Panc1 (cell line): ENCODE results near the gene BABAM2. TPM values are rescaled to one million over a fixed set of nuclear protein-coding genes. Genes with fewer than 3 reads are reported as not detected.
A peak's percentile ranks its signal among the peaks of the same experiment; 100 is the strongest.

Experiments
- ATAC-seq: fragments of 200-7000 bp; cut with Tn5 transposase; 2 replicates; pipeline ENCODE4 v1.9.1; 2020; ENCODE audit warnings: mild to moderate bottlenecking, moderate library complexity
- BruUV-seq: library from RNA; stranded (reverse); fragments of 400-500 nt; replicated peaks from 2 replicates; lab custom pipeline; 2021; lab: Mats Ljungman, UMichigan
- CTCF ChIA-PET: fragments of 300-600 bp; sonication (Branson Sonifier 250); formaldehyde crosslinking; loops from one replicate; lab custom pipeline; 2022; ENCODE audit warnings: antibody characterized with exemption; lab: Charles Lee
- POLR2A ChIA-PET: fragments of 300-600 bp; sonication (Branson Sonifier 250); formaldehyde crosslinking; loops from one replicate; lab custom pipeline; 2022; ENCODE audit warnings: antibody characterized with exemption; lab: Charles Lee
- DNase-seq: peaks from one replicate; pipeline ENCODE4 v3.0.0-alpha.2; 2010; ENCODE audit warnings: low read depth, low spot score
- H3K27ac ChIP-seq: 2 replicates; pipeline ENCODE4 v1.5.1; 2011; ENCODE audit warnings: mild to moderate bottlenecking, low read length, inconsistent platforms
- H3K27me3 ChIP-seq: fragments of 200-500 bp; sonication (Bioruptor generic); 2 replicates; pipeline ENCODE4 v1.6.0; 2014; ENCODE audit warnings: low read length, inconsistent platforms; ENCODE audit not compliant: control insufficient read depth, insufficient read depth
- H3K36me3 ChIP-seq: fragments of 200-500 bp; sonication (Bioruptor generic); 2 replicates; pipeline ENCODE4 v1.5.1; 2014; ENCODE audit warnings: inconsistent platforms, mild to moderate bottlenecking, low read length, moderate library complexity; ENCODE audit not compliant: control insufficient read depth, insufficient read depth
- H3K4me1 ChIP-seq: 2 replicates; pipeline ENCODE4 v1.5.1; 2011; ENCODE audit warnings: inconsistent platforms, mild to moderate bottlenecking, low read length, moderate library complexity; ENCODE audit not compliant: control insufficient read depth, insufficient read depth
- H3K4me3 ChIP-seq, 2 experiments: 2 replicates each; pipeline ENCODE4 v1.5.1; 2011 to 2012; ENCODE audit warnings: low read depth in 2 of 2, low read length in 2 of 2, mild to moderate bottlenecking in 2 of 2, inconsistent platforms in 1 of 2, moderate library complexity in 1 of 2
- H3K9me3 ChIP-seq: fragments of 200-500 bp; sonication (Bioruptor generic); 2 replicates; pipeline ENCODE4 v1.5.1; 2014; ENCODE audit warnings: low read depth, mild to moderate bottlenecking, inconsistent platforms, low read length, moderate library complexity; ENCODE audit not compliant: control insufficient read depth, insufficient read depth
- POLR2AphosphoS5 ChIP-seq: IDR thresholded peaks from 2 replicates; pipeline ENCODE4 v1.6.1; 2012; ENCODE audit warnings: mild to moderate bottlenecking, low read depth, low read length, moderate library complexity
- REST ChIP-seq, 2 experiments: IDR thresholded peaks; 2 replicates each; pipeline ENCODE4 v1.6.1; 2011 to 2012; ENCODE audit warnings: low read depth in 2 of 2, control low read depth in 1 of 2, low read length in 1 of 2, mild to moderate bottlenecking in 1 of 2, moderate library complexity in 1 of 2; ENCODE audit not compliant: insufficient read depth in 1 of 2
- SIN3A ChIP-seq: IDR thresholded peaks from 2 replicates; pipeline ENCODE4 v1.6.1; 2012; ENCODE audit warnings: low read depth, mild to moderate bottlenecking, low read length, moderate library complexity, borderline replicate concordance; ENCODE audit not compliant: insufficient read depth
- TCF7L2 ChIP-seq: IDR thresholded peaks from 2 replicates; pipeline ENCODE4 v1.6.1; 2011; ENCODE audit warnings: mild to moderate bottlenecking, low read depth, low read length, inconsistent platforms
- in situ Hi-C: cut with HindIII; loops from 2 replicates; pipeline ENCODE4 v1.10.0; 2016; ENCODE audit warnings: low sequenced_read_pairs, low pct_unique_long_range_greater_than_20kb
- intact Hi-C: fragments of 100-400 bp; cut with micrococcal nuclease; formaldehyde crosslinking; loops from one replicate; pipeline ENCODE4 v1.10.0; 2022; ENCODE audit not compliant: unreplicated experiment
- total RNA-seq: library from RNA; stranded (reverse); gene quantifications from one replicate; pipeline ENCODE4 v1.2.1, GENCODE V29; 2021; ENCODE audit not compliant: unreplicated experiment
- TF ChIP-seq, protein P1 (sequence below): fragments of 450-650 bp; IDR thresholded peaks from 2 replicates; pipeline ENCODE4 v1.5.1; 2017; ENCODE audit warnings: mild to moderate bottlenecking

BABAM2 gene
- total RNA-seq, 1 experiment from 2014 or later = 31.2 TPM

- Histone ChIP-seq H3K27me3 (no peaks in the 10 kb centered on the region), H3K4me1 (no peaks in the 10 kb centered on the region), H3K9me3 (peaks cover 17% of the 10 kb centered on the region; the same call in 1 of the 2 replicates), H3K4me3 (no peak overlapping the region), H3K36me3 (no peaks in the 10 kb centered on the region), H3K27ac (no peak overlapping the region)
- DNase-seq = peak; percentile 15
- in situ Hi-C loops = no loop called here
- no TSS peak for BruUV-seq
- intact Hi-C loops = no loop called here
- TF ChIP-seq TCF7L2 = no peak
- no peak for TF ChIP-seq REST (IDR thresholded peaks at IDR 0.05; ENCODE audit: insufficient read depth in 1 of 2, low read depth in 2 of 2, low read length in 1 of 2)
- TF ChIP-seq SIN3A = no peak
- TF ChIP-seq, protein P1, sequence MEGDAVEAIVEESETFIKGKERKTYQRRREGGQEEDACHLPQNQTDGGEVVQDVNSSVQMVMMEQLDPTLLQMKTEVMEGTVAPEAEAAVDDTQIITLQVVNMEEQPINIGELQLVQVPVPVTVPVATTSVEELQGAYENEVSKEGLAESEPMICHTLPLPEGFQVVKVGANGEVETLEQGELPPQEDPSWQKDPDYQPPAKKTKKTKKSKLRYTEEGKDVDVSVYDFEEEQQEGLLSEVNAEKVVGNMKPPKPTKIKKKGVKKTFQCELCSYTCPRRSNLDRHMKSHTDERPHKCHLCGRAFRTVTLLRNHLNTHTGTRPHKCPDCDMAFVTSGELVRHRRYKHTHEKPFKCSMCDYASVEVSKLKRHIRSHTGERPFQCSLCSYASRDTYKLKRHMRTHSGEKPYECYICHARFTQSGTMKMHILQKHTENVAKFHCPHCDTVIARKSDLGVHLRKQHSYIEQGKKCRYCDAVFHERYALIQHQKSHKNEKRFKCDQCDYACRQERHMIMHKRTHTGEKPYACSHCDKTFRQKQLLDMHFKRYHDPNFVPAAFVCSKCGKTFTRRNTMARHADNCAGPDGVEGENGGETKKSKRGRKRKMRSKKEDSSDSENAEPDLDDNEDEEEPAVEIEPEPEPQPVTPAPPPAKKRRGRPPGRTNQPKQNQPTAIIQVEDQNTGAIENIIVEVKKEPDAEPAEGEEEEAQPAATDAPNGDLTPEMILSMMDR = no peak
- no peak for TF ChIP-seq POLR2AphosphoS5
- no peak; the same call in 1 of the 2 replicates for ATAC-seq
- ChIA-PET CTCF (no interaction called here), POLR2A (no interaction called here)
Measured at GRCh38 chr2:27855476-27855875, 35.1 kb upstream of the BABAM2 start.

GRCh38 chr2:27856386-27856785 lies 34.1 kb upstream of the BABAM2 start:
- Histone ChIP-seq H3K4me3 (no peak overlapping the region), H3K4me1 (no peaks in the 10 kb centered on the region), H3K9me3 (peaks cover 17% of the 10 kb centered on the region; the same call in 1 of the 2 replicates), H3K27me3 (no peaks in the 10 kb centered on the region), H3K36me3 (no peaks in the 10 kb centered on the region), H3K27ac (no peak overlapping the region)
- no TSS peak for BruUV-seq
- DNase-seq (no peak), ATAC-seq (no peak)
- intact Hi-C loops (no loop called here), in situ Hi-C loops (no loop called here)
- ChIA-PET POLR2A (no interaction called here), CTCF (no interaction called here)
- TF ChIP-seq SIN3A (no peak), POLR2AphosphoS5 (no peak)

DNA sequence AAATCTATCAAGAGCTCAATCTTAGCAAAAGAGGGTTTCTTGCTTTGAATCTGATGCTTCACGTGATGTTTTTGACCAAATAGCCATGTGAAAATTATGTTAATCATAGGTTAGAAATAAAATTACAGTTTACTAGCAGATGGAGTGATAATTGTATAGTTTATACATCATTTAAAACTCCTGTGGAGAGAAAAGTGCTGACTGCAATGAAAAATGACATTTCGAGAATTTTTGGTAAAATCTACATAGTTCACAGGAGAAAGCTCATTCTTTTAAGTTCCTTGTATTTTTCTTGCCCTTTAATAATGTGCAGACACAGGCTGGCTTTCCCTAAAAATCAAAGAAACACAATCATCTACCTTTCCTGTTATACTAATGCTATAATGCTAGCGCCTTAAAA lies 33.6 kb upstream of the BABAM2 start:
- TF ChIP-seq POLR2AphosphoS5 (no peak), REST (IDR thresholded peaks at IDR 0.05; ENCODE audit: insufficient read depth in 1 of 2, low read depth in 2 of 2, low read length in 1 of 2) (no peak), SIN3A (no peak), TCF7L2 (no peak)
- TF ChIP-seq, protein P1 = no peak
- in situ Hi-C loops = no loop called here
- Histone ChIP-seq H3K9me3 (peaks cover 17% of the 10 kb centered on the region; the same call in 1 of the 2 replicates), H3K27me3 (no peaks in the 10 kb centered on the region), H3K4me1 (no peaks in the 10 kb centered on the region), H3K36me3 (no peaks in the 10 kb centered on the region), H3K27ac (no peak overlapping the region), H3K4me3 (no peak overlapping the region)
- CTCF ChIA-PET = no interaction called here
- ATAC-seq = no peak
- POLR2A ChIA-PET = no interaction called here
- no TSS peak for BruUV-seq
- intact Hi-C loops = no loop called here
- DNase-seq = no peak
